ENCODE data around the gene SGSH.

SGSH gene

GRCh38 chr17:80223142-80223815 lies 3.1 kb upstream of the SGSH start:
- H3K36me3 ChIP-seq (ENCODE audit: control insufficient read depth in 1 of 2, insufficient read depth in 2 of 2, low read length in 2 of 2) = peaks cover 0 to 15% of the 10 kb centered on the region in 2 donors
- H3K4me3 ChIP-seq (ENCODE audit: low read depth in 1 of 2, low read length in 2 of 2) = no peak overlapping the region
- no peaks in the 10 kb centered on the region for H3K27me3 ChIP-seq (ENCODE audit: low read depth, low read length)
- peaks cover 0 to 27% of the 10 kb centered on the region in 2 donors for H3K4me1 ChIP-seq (ENCODE audit: control insufficient read depth in 1 of 2, insufficient read depth in 2 of 2, low read length in 2 of 2)
- H3K9me3 ChIP-seq (ENCODE audit: control insufficient read depth in 1 of 2, low read length in 2 of 2) = no peaks in the 10 kb centered on the region
- H3K27ac ChIP-seq (ENCODE audit: low read length) = no peak overlapping the region

GRCh38 chr17:80222376-80223141 lies 2.4 kb upstream of the SGSH start:
- no peak overlapping the region for H3K27ac ChIP-seq (ENCODE audit: low read length)
- H3K36me3 ChIP-seq (ENCODE audit: control insufficient read depth in 1 of 2, insufficient read depth in 2 of 2, low read length in 2 of 2) = peaks cover 0 to 11% of the 10 kb centered on the region in 2 donors
- H3K4me1 ChIP-seq (ENCODE audit: control insufficient read depth in 1 of 2, insufficient read depth in 2 of 2, low read length in 2 of 2) = peaks cover 0 to 29% of the 10 kb centered on the region in 2 donors
- no peaks in the 10 kb centered on the region for H3K9me3 ChIP-seq (ENCODE audit: control insufficient read depth in 1 of 2, low read length in 2 of 2)
- no peak overlapping the region for H3K4me3 ChIP-seq (ENCODE audit: low read depth in 1 of 2, low read length in 2 of 2)
- no peaks in the 10 kb centered on the region for H3K27me3 ChIP-seq (ENCODE audit: low read depth, low read length)

GRCh38 chr17:80221351-80222105 lies 1.4 kb upstream of the SGSH start:
- peaks cover 4 to 16% of the 10 kb centered on the region in 2 donors for H3K36me3 ChIP-seq (ENCODE audit: control insufficient read depth in 1 of 2, insufficient read depth in 2 of 2, low read length in 2 of 2)
- H3K4me1 ChIP-seq (ENCODE audit: control insufficient read depth in 1 of 2, insufficient read depth in 2 of 2, low read length in 2 of 2) = peaks cover 0 to 29% of the 10 kb centered on the region in 2 donors
- H3K4me3 ChIP-seq (ENCODE audit: low read depth in 1 of 2, low read length in 2 of 2) = peak overlapping the region; percentile 60 to 96
- no peaks in the 10 kb centered on the region for H3K27me3 ChIP-seq (ENCODE audit: low read depth, low read length)
- no peak overlapping the region for H3K27ac ChIP-seq (ENCODE audit: low read length)
- H3K9me3 ChIP-seq (ENCODE audit: control insufficient read depth in 1 of 2, low read length in 2 of 2) = no peaks in the 10 kb centered on the region

GRCh38 chr17:80220736-80221215 lies 643 bp upstream of the SGSH start:
- Histone ChIP-seq H3K27me3 (ENCODE audit: low read depth, low read length) (no peaks in the 10 kb centered on the region), H3K9me3 (ENCODE audit: control insufficient read depth in 1 of 2, low read length in 2 of 2) (no peaks in the 10 kb centered on the region), H3K27ac (ENCODE audit: low read length) (no peak overlapping the region), H3K36me3 (ENCODE audit: control insufficient read depth in 1 of 2, insufficient read depth in 2 of 2, low read length in 2 of 2) (peaks cover 8 to 13% of the 10 kb centered on the region in 2 donors), H3K4me3 (ENCODE audit: low read depth in 1 of 2, low read length in 2 of 2) (peak overlapping the region; percentile 60 to 96), H3K4me1 (ENCODE audit: control insufficient read depth in 1 of 2, insufficient read depth in 2 of 2, low read length in 2 of 2) (peaks cover 0 to 29% of the 10 kb centered on the region in 2 donors)

GRCh38 chr17:80219763-80220053 lies 425 bp downstream of the SGSH start:
- Histone ChIP-seq H3K9me3 (ENCODE audit: control insufficient read depth in 1 of 2, low read length in 2 of 2) (no peaks in the 10 kb centered on the region), H3K4me3 (ENCODE audit: low read depth in 1 of 2, low read length in 2 of 2) (peak overlapping the region; percentile 84 to 96), H3K27me3 (ENCODE audit: low read depth, low read length) (no peaks in the 10 kb centered on the region), H3K27ac (ENCODE audit: low read length) (peak overlapping the region; percentile 82), H3K36me3 (ENCODE audit: control insufficient read depth in 1 of 2, insufficient read depth in 2 of 2, low read length in 2 of 2) (peaks cover 8 to 17% of the 10 kb centered on the region in 2 donors), H3K4me1 (ENCODE audit: control insufficient read depth in 1 of 2, insufficient read depth in 2 of 2, low read length in 2 of 2) (peaks cover 0 to 29% of the 10 kb centered on the region in 2 donors)

GRCh38 chr17:80219013-80219762 lies 945 bp downstream of the SGSH start:
- Histone ChIP-seq H3K36me3 (ENCODE audit: control insufficient read depth in 1 of 2, insufficient read depth in 2 of 2, low read length in 2 of 2) (peaks cover 8 to 22% of the 10 kb centered on the region in 2 donors), H3K9me3 (ENCODE audit: control insufficient read depth in 1 of 2, low read length in 2 of 2) (no peaks in the 10 kb centered on the region), H3K4me3 (ENCODE audit: low read depth in 1 of 2, low read length in 2 of 2) (peak overlapping the region; percentile 84 to 96), H3K27me3 (ENCODE audit: low read depth, low read length) (no peaks in the 10 kb centered on the region), H3K27ac (ENCODE audit: low read length) (peak overlapping the region; percentile 82), H3K4me1 (ENCODE audit: control insufficient read depth in 1 of 2, insufficient read depth in 2 of 2, low read length in 2 of 2) (peaks cover 0 to 29% of the 10 kb centered on the region in 2 donors)

- Histone ChIP-seq H3K4me1 (ENCODE audit: control insufficient read depth in 1 of 2, insufficient read depth in 2 of 2, low read length in 2 of 2) (peaks cover 0 to 29% of the 10 kb centered on the region in 2 donors), H3K27ac (ENCODE audit: low read length) (no peak overlapping the region), H3K9me3 (ENCODE audit: control insufficient read depth in 1 of 2, low read length in 2 of 2) (no peaks in the 10 kb centered on the region), H3K36me3 (ENCODE audit: control insufficient read depth in 1 of 2, insufficient read depth in 2 of 2, low read length in 2 of 2) (peaks cover 8 to 30% of the 10 kb centered on the region in 2 donors), H3K27me3 (ENCODE audit: low read depth, low read length) (no peaks in the 10 kb centered on the region), H3K4me3 (ENCODE audit: low read depth in 1 of 2, low read length in 2 of 2) (no peak overlapping the region)
Observed at GRCh38 chr17:80218391-80218790, 1.7 kb downstream of the SGSH start.

GRCh38 chr17:80217703-80218362 lies 2.3 kb downstream of the SGSH start:
- H3K27me3 ChIP-seq (ENCODE audit: low read depth, low read length) = no peaks in the 10 kb centered on the region
- no peak overlapping the region for H3K27ac ChIP-seq (ENCODE audit: low read length)
- peaks cover 8 to 33% of the 10 kb centered on the region in 2 donors for H3K36me3 ChIP-seq (ENCODE audit: control insufficient read depth in 1 of 2, insufficient read depth in 2 of 2, low read length in 2 of 2)
- H3K4me1 ChIP-seq (ENCODE audit: control insufficient read depth in 1 of 2, insufficient read depth in 2 of 2, low read length in 2 of 2) = peaks cover 0 to 29% of the 10 kb centered on the region in 2 donors
- no peaks in the 10 kb centered on the region for H3K9me3 ChIP-seq (ENCODE audit: control insufficient read depth in 1 of 2, low read length in 2 of 2)
- no peak overlapping the region for H3K4me3 ChIP-seq (ENCODE audit: low read depth in 1 of 2, low read length in 2 of 2)

- peaks cover 14 to 43% of the 10 kb centered on the region in 2 donors for H3K36me3 ChIP-seq (ENCODE audit: control insufficient read depth in 1 of 2, insufficient read depth in 2 of 2, low read length in 2 of 2)
- no peak overlapping the region for H3K4me3 ChIP-seq (ENCODE audit: low read depth in 1 of 2, low read length in 2 of 2)
- peaks cover 0 to 27% of the 10 kb centered on the region in 2 donors for H3K4me1 ChIP-seq (ENCODE audit: control insufficient read depth in 1 of 2, insufficient read depth in 2 of 2, low read length in 2 of 2)
- no peaks in the 10 kb centered on the region for H3K9me3 ChIP-seq (ENCODE audit: control insufficient read depth in 1 of 2, low read length in 2 of 2)
- no peak overlapping the region for H3K27ac ChIP-seq (ENCODE audit: low read length)
- H3K27me3 ChIP-seq (ENCODE audit: low read depth, low read length) = no peaks in the 10 kb centered on the region
Observed at GRCh38 chr17:80216473-80217456, 3.4 kb downstream of the SGSH start.

- H3K4me3 ChIP-seq (ENCODE audit: low read depth in 1 of 2, low read length in 2 of 2) = no peak overlapping the region
- H3K27ac ChIP-seq (ENCODE audit: low read length) = no peak overlapping the region
- H3K36me3 ChIP-seq (ENCODE audit: control insufficient read depth in 1 of 2, insufficient read depth in 2 of 2, low read length in 2 of 2) = peaks cover 28 to 63% of the 10 kb centered on the region in 2 donors
Observed at GRCh38 chr17:80214878-80215210, 5.3 kb downstream of the SGSH start.

More at GRCh38 chr17:80214878-80215210, 5.3 kb downstream of the SGSH start:
- Histone ChIP-seq H3K9me3 (ENCODE audit: control insufficient read depth in 1 of 2, low read length in 2 of 2) (no peaks in the 10 kb centered on the region), H3K27me3 (ENCODE audit: low read depth, low read length) (no peaks in the 10 kb centered on the region), H3K4me1 (ENCODE audit: control insufficient read depth in 1 of 2, insufficient read depth in 2 of 2, low read length in 2 of 2) (peaks cover 0 to 16% of the 10 kb centered on the region in 2 donors)

All from muscle layer of duodenum (tissue), 2 donors.